Prostate gland (tissue), 2 donors: ENCODE data around the gene PLPP1.
"Not testable (repeated sequence)": the region's sequence is repeated elsewhere in the genome, so short reads cannot be mapped to it uniquely, and the experiment has no call there.

Experiments
- POLR2A ChIP-seq: fragments of 450-650 bp; IDR thresholded peaks from one replicate; pipeline ENCODE4 v1.6.1; 2016; ENCODE audit warnings: antibody characterized with exemption, mild to moderate bottlenecking
- TF ChIP-seq, protein P1 (sequence below), 4 experiments: fragments of 200-600 bp in 2 of 4; fragments of 450-650 bp in 2 of 4; sonication (generic) in 2 of 4; IDR thresholded peaks; 1 replicate in 3 of 4; 2 replicates in 1 of 4; pipeline ENCODE4 v1.5.1; 2016 to 2019; ENCODE audit warnings: antibody characterized with exemption in 4 of 4, mild to moderate bottlenecking in 2 of 4, moderate library complexity in 2 of 4

- TF ChIP-seq, protein P1, sequence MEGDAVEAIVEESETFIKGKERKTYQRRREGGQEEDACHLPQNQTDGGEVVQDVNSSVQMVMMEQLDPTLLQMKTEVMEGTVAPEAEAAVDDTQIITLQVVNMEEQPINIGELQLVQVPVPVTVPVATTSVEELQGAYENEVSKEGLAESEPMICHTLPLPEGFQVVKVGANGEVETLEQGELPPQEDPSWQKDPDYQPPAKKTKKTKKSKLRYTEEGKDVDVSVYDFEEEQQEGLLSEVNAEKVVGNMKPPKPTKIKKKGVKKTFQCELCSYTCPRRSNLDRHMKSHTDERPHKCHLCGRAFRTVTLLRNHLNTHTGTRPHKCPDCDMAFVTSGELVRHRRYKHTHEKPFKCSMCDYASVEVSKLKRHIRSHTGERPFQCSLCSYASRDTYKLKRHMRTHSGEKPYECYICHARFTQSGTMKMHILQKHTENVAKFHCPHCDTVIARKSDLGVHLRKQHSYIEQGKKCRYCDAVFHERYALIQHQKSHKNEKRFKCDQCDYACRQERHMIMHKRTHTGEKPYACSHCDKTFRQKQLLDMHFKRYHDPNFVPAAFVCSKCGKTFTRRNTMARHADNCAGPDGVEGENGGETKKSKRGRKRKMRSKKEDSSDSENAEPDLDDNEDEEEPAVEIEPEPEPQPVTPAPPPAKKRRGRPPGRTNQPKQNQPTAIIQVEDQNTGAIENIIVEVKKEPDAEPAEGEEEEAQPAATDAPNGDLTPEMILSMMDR (IDR thresholded peaks at IDR 0.05): not testable (repeated sequence)
- TF ChIP-seq POLR2A: not testable (repeated sequence)
Measured at GRCh38 chr5:55505711-55506110, 29.1 kb downstream of the PLPP1 start.
